Kidney (tissue), 14 donors: ENCODE measurements around the gene SLC22A23. TPM values are rescaled to one million over a fixed set of nuclear protein-coding genes. Genes with fewer than 3 reads are reported as not detected.

Experiments
- DNase-seq, 5 donors: peaks; one replicate each; pipeline ENCODE4 v3.0.0-alpha.2; 2013 to 2020
- FAIRE-seq: peaks from 2 replicates; lab custom pipeline; 2012; peaks lifted over from hg19 to GRCh38; lab: Jason Lieb, UNC
- H3K27ac ChIP-seq, 2 donors: one replicate each; pipeline ENCODE4 v1.7.0; 2013; ENCODE audit warnings: low read depth in 2 of 2, low read length in 2 of 2, inconsistent platforms in 1 of 2
- H3K27me3 ChIP-seq: one replicate; pipeline ENCODE4 v1.7.1; 2013; ENCODE audit warnings: low read length, inconsistent platforms; ENCODE audit not compliant: control insufficient read depth, insufficient read depth
- H3K36me3 ChIP-seq, 3 donors: one replicate each; pipeline versions ENCODE4 v1.7.0 to v1.7.1; 2013; ENCODE audit warnings: low read length in 3 of 3, control low read depth in 1 of 3, inconsistent platforms in 1 of 3; ENCODE audit not compliant: insufficient read depth in 3 of 3, control insufficient read depth in 2 of 3
- H3K4me1 ChIP-seq, 3 donors: one replicate each; pipeline versions ENCODE4 v1.7.0 to v1.7.1; 2013; ENCODE audit warnings: low read length in 3 of 3, inconsistent platforms in 1 of 3, low read depth in 1 of 3; ENCODE audit not compliant: control insufficient read depth in 2 of 3, insufficient read depth in 2 of 3
- H3K4me3 ChIP-seq, 3 donors: one replicate each; pipeline versions ENCODE4 v1.7.0 to v1.8.1; 2013; ENCODE audit warnings: low read length in 3 of 3, control low read depth in 1 of 3, inconsistent platforms in 1 of 3
- H3K9ac ChIP-seq, 3 donors: one replicate each; pipeline versions ENCODE4 v1.7.0 to v1.7.1; 2013; ENCODE audit warnings: low read length in 3 of 3, control low read depth in 1 of 3, inconsistent platforms in 1 of 3
- H3K9me3 ChIP-seq, 3 donors: one replicate each; pipeline versions ENCODE4 v1.7.0 to v1.7.1; 2013; ENCODE audit warnings: low read length in 3 of 3, control low read depth in 1 of 3, inconsistent platforms in 1 of 3; ENCODE audit not compliant: control insufficient read depth in 2 of 3, insufficient read depth in 1 of 3
- CTCF ChIP-seq: IDR thresholded peaks from 3 replicates; pipeline ENCODE4 v1.5.1; 2012; ENCODE audit warnings: mild to moderate bottlenecking, moderate library complexity, borderline replicate concordance; ENCODE audit not compliant: insufficient read depth; ENCODE audit errors: extremely low read depth
- intact Hi-C: fragments of 100-400 bp; cut with DNase I; formaldehyde crosslinking; loops from one replicate; pipeline ENCODE4 v1.11.1; 2022
- polyA plus RNA-seq: library from polyadenylated mRNA; stranded (reverse); fragments of 350-450 nt; fragmentation: Illumina TruSeq; extraction: RNeasy Lipid Tissue Mini Kit (QIAGEN cat#74804); gene quantifications from one replicate; pipeline ENCODE4 v1.2.3, GENCODE V29; 2014; ENCODE audit warnings: low read depth, low replicate concordance; ENCODE audit not compliant: insufficient read depth
- total RNA-seq: library from RNA; stranded (reverse); fragmentation: NEBNext Ultra II Directional; extraction: Animal tissue kit (Norgen Biotek cat#: 25700); gene quantifications from one replicate; pipeline ENCODE4 v1.2.1, GENCODE V29; 2021
- donor health status: control.
- donor health status: control.
- donor health status: control.
- donor health status: control.
- donor health status: control.
- donor health status: DM: yes; HTN: yes; CAD: no.
- donor health status: Normal renal cell carcinoma (clear cell type).

Gene SLC22A23
- total and polyA plus RNA-seq, 2 donors from 2014 or later: 5.3 to 5.7 TPM

- Histone ChIP-seq H3K27me3 (no peaks in the 10 kb centered on the region), H3K36me3 (no peaks in the 10 kb centered on the region), H3K4me3 (no peak overlapping the region), H3K9me3 (no peaks in the 10 kb centered on the region), H3K27ac (no peak overlapping the region), H3K4me1 (no peaks in the 10 kb centered on the region), H3K9ac (no peak overlapping the region)
- TF ChIP-seq CTCF: no peak
- DNase-seq (no peak), FAIRE-seq (no peak)
- intact Hi-C loops: no loop called here
Observed at GRCh38 chr6:3321875-3322274, 135.0 kb downstream of the SLC22A23 start.

GRCh38 chr6:3321042-3321441 is 135.8 kb downstream of the SLC22A23 start:
- H3K9ac ChIP-seq: no peak overlapping the region
- DNase-seq (no peak), FAIRE-seq (no peak)
- no peaks in the 10 kb centered on the region for H3K27me3 ChIP-seq
- no peaks in the 10 kb centered on the region for H3K4me1 ChIP-seq
- H3K4me3 ChIP-seq: no peak overlapping the region
- TF ChIP-seq CTCF: no peak
- intact Hi-C loops: no loop called here
- no peaks in the 10 kb centered on the region for H3K36me3 ChIP-seq
- no peaks in the 10 kb centered on the region for H3K9me3 ChIP-seq
- H3K27ac ChIP-seq: no peak overlapping the region

- H3K9ac ChIP-seq: no peak overlapping the region
- no peaks in the 10 kb centered on the region for H3K36me3 ChIP-seq
- no peak overlapping the region for H3K27ac ChIP-seq
- H3K9me3 ChIP-seq: no peaks in the 10 kb centered on the region
- H3K4me3 ChIP-seq: no peak overlapping the region
- no peaks in the 10 kb centered on the region for H3K27me3 ChIP-seq
- no peak for FAIRE-seq
- no peaks in the 10 kb centered on the region for H3K4me1 ChIP-seq
- intact Hi-C loops: no loop called here
- no peak for DNase-seq
- no peak for TF ChIP-seq CTCF
Observed at GRCh38 chr6:3320238-3320811, 136.5 kb downstream of the SLC22A23 start.
